ENCODE measurements around the gene RAB2B.

GRCh38 chr14:21486640-21487087 lies 9.9 kb upstream of the RAB2B start:
- TF ChIP-seq, protein P1, sequence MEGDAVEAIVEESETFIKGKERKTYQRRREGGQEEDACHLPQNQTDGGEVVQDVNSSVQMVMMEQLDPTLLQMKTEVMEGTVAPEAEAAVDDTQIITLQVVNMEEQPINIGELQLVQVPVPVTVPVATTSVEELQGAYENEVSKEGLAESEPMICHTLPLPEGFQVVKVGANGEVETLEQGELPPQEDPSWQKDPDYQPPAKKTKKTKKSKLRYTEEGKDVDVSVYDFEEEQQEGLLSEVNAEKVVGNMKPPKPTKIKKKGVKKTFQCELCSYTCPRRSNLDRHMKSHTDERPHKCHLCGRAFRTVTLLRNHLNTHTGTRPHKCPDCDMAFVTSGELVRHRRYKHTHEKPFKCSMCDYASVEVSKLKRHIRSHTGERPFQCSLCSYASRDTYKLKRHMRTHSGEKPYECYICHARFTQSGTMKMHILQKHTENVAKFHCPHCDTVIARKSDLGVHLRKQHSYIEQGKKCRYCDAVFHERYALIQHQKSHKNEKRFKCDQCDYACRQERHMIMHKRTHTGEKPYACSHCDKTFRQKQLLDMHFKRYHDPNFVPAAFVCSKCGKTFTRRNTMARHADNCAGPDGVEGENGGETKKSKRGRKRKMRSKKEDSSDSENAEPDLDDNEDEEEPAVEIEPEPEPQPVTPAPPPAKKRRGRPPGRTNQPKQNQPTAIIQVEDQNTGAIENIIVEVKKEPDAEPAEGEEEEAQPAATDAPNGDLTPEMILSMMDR (IDR thresholded peaks at IDR 0.05), result no peak
- TF ChIP-seq POLR2A (IDR thresholded peaks at IDR 0.05), result no peak
